Stimulated activated CD4-positive, alpha-beta T cell treated with anti-CD3 and anti-CD28 coated beads, TNF-alpha, amount 100 ng/mL, for 4 hours (primary cell): ENCODE data around the gene COMP.

ENCODE experiments used
- DNase-seq, 3 experiments: peaks; one replicate each; pipeline ENCODE4 v3.0.0-alpha.2; 2020; ENCODE audit warnings: low read depth in 3 of 3

COMP gene

DNA sequence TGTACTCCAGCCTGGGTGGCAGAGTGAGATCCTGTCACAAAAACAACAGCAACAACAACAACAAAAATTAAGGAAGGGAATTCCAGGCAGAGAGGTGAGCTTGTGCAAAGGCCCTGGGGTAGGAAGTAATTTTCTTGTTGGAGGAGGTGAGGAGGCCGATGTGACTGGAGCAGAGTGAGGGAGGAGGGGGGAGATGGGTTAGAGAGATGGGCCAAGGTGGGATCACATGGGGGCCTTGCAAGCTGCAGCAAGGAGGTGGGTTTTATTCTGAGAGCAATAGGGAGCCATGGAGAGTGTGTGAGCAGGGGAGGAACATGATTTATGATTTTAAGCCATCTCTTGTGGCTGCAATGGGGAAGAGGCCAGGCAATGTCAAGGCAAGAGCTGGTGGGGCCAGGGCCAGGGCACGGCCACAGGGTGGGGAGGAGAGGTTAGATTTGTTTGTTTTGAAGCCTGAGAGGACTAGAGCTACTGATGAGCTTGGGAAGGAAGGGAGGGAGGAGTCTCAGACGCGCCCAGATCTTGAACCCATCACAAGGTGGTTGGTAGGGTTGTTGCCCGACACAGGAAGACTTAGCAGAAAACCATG is 12.5 kb upstream of the COMP start:
- no peak for DNase-seq

- no peak for DNase-seq
Measured at GRCh38 chr19:18802354-18802753, 11.2 kb upstream of the COMP start.

GRCh38 chr19:18800636-18801035 is 9.5 kb upstream of the COMP start:
- DNase-seq, result no peak

DNA sequence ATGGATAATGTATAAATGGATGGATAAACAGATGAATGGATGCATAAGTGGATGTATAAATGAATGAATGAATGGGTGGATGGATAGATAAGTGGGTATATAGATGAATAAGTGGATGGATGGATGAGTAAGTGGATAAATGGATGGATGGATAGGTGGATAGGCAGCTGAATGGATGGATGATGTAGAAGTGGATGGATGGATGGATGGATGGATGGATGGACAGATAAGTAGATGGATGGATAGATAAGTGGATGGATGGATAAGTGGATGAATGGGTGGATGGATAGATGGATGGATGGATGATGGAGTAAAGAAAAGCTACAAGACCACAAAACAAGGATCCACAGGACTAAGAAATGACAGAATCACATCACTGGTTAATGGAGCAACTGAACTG is 9.0 kb upstream of the COMP start:
- DNase-seq, result no peak

DNA sequence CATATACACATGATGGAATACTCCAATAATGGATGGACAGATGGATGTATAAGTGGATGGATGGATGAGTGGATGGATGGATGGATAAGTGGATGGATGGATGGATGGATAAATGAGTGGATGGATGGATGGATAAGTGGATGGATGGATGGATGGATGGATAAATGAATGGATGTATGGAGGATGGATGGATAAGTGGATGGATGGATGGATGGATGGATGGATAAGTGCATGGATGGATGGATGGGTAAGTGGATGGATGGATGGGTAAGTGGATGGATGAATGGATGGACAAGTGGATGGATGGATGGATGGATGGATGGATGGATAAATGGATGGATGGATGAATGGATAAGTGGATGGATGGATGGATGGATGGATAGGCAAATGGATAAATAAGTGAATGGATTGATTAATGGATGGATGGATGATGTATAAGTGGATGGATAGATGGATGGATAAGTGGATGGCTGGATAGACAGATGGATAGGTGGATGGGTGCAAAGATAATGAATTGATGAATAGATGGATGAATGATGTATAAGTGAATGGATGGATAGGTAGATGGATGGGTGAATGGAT is 8.4 kb upstream of the COMP start:
- DNase-seq, result no peak

DNA sequence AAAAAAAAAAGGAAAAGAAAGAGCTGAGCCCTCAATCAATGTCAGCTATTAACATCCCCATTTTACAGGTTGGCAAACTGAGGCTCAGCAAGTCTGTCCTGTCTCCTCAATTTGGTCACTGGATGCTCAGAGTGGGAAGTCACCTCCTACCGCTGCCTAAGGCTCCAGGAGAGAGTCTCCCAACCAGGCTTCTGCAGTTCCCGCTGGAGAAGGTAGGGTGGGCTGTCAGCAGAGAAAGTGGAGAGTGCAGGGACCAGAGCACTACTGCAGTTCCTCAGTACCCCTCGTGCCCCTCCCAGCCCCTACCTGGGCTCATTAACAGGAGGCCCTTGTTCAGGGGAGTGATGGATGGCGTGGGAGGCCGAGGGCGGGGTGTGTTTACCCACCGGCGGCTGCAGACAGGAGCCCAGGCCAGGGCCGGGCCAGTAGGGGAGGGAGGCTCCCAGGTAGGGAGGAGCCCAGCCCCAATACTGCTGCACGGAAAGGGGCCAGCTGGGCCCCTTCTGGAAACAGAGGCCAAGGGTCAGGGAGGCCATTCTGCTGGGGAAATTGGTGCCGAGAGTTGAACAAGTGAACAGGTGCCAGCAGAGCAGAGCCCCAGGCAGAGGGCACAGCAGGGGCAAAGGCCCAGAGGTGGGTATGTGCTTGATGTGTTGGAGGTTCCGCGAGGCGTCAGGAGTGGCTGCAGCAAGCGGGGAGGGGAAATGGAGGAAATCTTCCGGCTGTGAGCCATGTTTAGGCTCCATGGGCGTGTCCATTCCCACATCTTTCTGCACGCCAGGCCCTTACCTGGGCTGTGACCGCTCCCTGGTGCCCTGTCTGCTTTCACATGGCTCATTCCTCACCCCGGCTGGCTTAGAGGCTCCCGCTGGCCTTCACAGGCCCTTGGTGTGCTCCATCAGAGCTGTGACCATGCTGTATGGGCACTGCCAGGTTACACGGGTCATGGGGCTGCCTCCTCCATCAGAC is 7.6 kb upstream of the COMP start:
- DNase-seq, result no peak

GRCh38 chr19:18796239-18796638 is 5.1 kb upstream of the COMP start:
- DNase-seq, result no peak

DNA sequence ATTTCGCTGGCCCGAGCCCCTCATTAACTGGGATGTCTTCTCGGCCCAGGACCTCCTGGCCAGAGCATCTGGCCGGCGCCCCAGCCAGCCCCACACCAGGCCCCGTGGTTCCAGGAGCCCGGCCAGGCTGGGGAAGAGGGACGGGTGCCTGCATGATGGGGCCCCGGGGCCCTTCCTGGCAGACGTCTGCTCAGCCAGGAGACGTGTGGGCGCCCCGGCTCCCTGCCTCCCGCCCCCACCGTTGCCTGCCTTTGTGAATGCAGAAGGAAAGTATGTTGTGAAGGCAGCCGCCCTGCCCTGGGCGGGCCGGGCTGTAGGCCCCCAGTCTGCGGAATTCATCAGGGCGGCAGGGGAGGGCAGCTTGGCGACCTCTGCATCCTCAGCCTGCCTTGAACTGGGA is 4.4 kb upstream of the COMP start:
- no peak for DNase-seq

DNA sequence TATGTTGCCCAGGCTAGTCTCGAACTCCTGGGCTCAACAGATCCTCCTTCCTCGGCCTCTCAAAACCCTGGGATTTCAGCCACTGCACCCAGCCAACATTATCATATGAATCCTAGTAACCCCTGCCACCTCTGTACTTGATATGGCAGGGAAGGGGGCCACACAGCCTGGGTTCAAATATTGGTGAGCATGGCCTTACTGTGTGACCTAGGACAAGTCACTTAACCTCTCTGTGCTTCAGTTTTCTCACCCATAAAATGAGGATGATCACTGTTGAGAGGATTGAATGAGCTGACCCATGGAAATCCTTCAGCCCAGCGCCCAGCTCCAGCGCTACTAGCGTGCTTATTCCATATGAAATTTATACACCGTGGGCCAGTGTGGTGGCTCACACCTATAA is 3.6 kb upstream of the COMP start:
- DNase-seq, result no peak

GRCh38 chr19:18794029-18794313 is 2.9 kb upstream of the COMP start:
- DNase-seq, result no peak

GRCh38 chr19:18793144-18794028 is 2.3 kb upstream of the COMP start:
- no peak for DNase-seq

DNA sequence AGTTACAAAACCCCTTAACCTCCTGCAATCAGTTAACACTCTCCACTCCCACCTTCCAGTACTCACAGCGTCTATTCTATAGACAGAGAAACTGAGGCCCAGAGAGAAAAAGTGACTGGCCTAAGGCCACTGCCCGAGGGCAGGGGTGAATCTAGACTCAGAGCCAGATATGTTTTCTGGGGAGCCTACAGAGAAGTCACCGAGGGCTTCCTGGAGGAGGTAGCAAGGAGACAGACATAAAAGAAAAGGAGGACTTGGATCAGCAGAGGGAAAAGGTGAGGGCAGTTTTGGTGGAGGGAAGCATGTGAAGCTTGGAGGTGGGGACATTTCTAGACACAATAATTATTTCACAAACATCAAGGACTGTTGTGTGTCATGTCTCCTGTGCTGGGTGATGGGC is 1.6 kb upstream of the COMP start:
- DNase-seq, result no peak

GRCh38 chr19:18791315-18791678 is 192 bp upstream of the COMP start:
- no peak for DNase-seq

GRCh38 chr19:18789883-18790565 is 1.1 kb downstream of the COMP start:
- DNase-seq, result no peak

DNA sequence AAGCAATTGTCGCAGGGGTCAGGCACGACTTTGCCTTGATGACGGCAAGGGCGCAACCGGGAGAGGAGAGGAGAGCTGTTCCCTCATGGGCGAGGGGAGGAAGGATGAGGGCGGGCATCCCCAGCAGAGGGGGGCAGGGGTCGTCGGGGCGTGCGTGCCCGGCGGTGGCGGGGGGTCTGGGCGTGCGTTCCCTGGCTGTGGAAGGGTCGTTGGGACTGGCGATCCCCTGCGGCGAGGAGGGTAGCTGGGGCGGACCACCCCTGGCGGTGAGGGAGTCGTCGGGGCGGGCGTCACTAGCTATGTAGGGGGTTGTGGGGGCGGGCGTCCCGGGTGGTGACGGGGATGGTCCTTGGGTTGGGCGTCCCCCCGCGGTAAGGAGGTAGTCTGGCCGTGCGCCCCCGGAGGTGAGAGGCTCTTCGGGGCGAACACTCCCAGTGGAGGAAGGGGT is 1.7 kb downstream of the COMP start:
- DNase-seq, result no peak

DNA sequence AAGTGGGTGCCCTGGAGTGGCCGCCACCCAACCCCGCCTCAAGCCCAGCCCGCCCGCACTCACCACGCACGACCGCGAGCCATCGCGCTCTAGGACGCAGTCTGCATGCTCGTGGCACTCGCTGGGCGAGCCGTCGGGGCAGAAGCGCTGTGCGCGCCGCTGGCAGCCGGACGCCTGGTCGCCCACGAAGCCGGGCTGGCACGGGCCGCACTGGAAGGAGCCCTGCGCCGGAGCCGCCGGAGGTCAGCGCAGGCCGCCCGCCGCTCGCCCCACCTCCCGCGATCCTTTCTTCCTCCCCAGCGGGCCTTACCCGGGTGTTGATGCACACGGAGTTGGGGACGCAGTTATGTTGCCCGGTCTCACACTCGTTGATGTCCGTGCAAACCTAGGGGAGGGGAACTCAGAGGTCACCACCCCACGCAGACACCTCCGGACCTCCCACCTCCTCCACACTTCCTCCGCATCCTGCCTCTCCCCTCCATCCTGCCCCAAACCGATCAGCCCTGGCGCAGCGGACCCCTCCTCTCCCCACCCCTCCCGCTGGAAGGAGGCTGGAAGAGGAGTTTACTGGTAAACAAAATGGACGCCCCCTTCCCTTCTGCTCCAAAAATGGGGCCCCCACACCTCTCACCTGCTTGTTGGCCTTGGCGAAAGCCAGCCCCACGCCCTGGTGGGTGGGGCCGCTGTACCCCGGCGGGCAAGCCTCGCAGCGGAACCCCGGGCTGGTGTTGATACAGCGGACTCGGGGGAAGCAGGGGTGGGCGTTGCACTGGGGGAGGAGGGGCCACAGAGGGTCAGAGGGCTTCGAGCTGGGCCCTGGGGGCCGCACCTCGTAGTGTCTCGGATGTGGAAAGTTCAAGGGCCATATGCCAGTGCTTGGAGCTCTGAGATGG is 2.3 kb downstream of the COMP start:
- DNase-seq, result no peak

GRCh38 chr19:18785179-18786124 is 5.7 kb downstream of the COMP start:
- DNase-seq, result peak; percentile 37 to 48 (median 42)

- DNase-seq, result no peak
Measured at GRCh38 chr19:18784786-18785120, 6.4 kb downstream of the COMP start.

DNA sequence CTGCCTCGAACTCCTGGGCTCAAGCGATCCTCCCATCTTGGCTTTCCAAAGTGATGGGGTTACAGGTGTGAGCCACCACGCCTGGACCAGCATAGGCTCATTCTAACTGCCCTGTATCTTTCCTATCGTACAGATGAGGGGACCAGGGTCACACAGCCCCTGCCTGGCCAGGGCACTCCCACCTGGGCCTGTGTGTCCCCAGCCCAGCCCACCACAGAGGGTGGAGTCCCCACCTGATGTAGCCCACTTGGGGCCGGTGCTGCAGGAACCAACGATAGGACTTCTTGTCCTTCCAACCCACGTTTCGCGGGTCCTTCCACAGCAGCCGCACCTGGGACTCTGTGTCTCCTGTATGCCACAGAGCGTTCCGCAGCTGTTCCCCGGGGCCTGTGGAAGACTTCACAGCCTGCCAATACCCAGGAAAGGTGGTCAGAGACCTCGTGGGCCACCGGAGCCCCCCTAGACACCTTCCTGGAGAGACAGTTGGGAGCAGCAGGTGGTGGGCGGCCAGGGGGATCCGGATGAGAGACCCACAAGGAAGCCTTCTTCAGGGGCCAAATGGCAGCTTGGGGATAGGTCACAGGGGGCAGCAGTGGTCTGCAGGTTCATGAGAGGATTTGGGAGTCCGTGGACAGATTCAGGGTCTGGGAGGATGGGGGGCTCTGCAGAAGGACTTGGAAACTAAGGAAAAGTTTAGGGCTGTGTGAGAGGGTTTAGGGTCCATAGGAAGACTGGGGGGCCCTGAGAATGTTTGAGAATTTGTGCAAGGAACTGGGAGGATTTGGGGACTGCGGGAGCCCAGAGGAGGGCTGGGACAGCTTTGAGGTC is 6.9 kb downstream of the COMP start:
- no peak for DNase-seq
